Mucosa of descending colon (tissue), 3 donors: Measurements from ENCODE around the gene SH2D3A. TPM values are rescaled to one million over a fixed set of nuclear protein-coding genes. Genes with fewer than 3 reads are reported as not detected.
A peak's percentile ranks its signal among the peaks of the same experiment; 100 is the strongest.

Experiments
- ATAC-seq: fragments of 200-7000 bp; cut with Tn5 transposase; one replicate; pipeline ENCODE4 v1.9.1; 2020; ENCODE audit warnings: mild to moderate bottlenecking, moderate library complexity
- DNase-seq, 3 donors: peaks; one replicate each; pipeline ENCODE4 v3.0.0-alpha.2; 2020
- H3K36me3 ChIP-seq: fragments of 200-600 bp; one replicate; pipeline ENCODE4 v1.8.0; 2021; ENCODE audit warnings: low read depth, mild to moderate bottlenecking
- H3K4me1 ChIP-seq: fragments of 200-600 bp; one replicate; pipeline ENCODE4 v1.8.0; 2021; ENCODE audit warnings: low read depth, mild to moderate bottlenecking
- H3K4me3 ChIP-seq: fragments of 200-600 bp; one replicate; pipeline ENCODE4 v1.8.0; 2021; ENCODE audit warnings: mild to moderate bottlenecking
- H3K9me3 ChIP-seq: fragments of 200-600 bp; one replicate; pipeline ENCODE4 v1.8.0; 2021; ENCODE audit warnings: mild to moderate bottlenecking
- intact Hi-C, 2 donors: fragments of 100-400 bp; cut with DNase I in 1 of 2; cut with micrococcal nuclease in 1 of 2; formaldehyde crosslinking; loops; one replicate each; pipeline versions ENCODE4 v1.11.0 to v1.11.1; 2022; cut with DNase I, micrococcal nuclease
- total RNA-seq, 3 donors: library from RNA; stranded (reverse); fragmentation: NEBNext Ultra II Directional in 2 of 3; extraction: Animal tissue kit (Norgen Biotek cat#: 25700) in 2 of 3; gene quantifications; one replicate each; pipeline versions ENCODE4 v1.2.1 to v1.2.4, GENCODE V29; 2021 to 2023
- TF ChIP-seq, protein P1 (sequence below): fragments of 200-600 bp; IDR thresholded peaks from one replicate; pipeline ENCODE4 v1.8.0; 2022; ENCODE audit warnings: antibody characterized with exemption, mild to moderate bottlenecking
- donor health status: DM: no; HTN: no; CAD: no; lungs with moderate emphysema.
- donor health status: DM: no; HTN: no; CAD: no.
- donor health status: DM: no; HTN: yes; CAD: no.

The SH2D3A gene
- total RNA-seq, 3 donors from 2014 or later = 26.4 to 80.5 (median 40.5) TPM

DNA sequence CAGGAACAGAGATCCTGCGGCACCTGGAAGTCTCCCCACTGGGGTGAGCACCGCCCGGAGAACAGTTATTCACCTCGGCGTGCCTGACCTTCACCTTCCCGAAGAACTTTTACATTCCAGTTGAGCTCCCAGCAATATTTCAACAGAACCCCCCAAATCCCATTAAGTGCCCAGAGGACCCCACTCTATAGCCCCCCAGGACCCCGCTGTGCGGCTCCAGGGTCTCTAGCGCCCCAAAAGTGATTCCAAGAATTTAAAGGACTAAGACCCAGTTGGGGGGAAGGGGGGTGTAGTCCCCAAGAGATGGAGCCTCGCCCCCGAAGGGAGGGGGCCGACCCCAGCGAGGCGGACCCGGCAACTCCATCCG, 30.3 kb downstream of the SH2D3A start:
- TF ChIP-seq, protein P1, sequence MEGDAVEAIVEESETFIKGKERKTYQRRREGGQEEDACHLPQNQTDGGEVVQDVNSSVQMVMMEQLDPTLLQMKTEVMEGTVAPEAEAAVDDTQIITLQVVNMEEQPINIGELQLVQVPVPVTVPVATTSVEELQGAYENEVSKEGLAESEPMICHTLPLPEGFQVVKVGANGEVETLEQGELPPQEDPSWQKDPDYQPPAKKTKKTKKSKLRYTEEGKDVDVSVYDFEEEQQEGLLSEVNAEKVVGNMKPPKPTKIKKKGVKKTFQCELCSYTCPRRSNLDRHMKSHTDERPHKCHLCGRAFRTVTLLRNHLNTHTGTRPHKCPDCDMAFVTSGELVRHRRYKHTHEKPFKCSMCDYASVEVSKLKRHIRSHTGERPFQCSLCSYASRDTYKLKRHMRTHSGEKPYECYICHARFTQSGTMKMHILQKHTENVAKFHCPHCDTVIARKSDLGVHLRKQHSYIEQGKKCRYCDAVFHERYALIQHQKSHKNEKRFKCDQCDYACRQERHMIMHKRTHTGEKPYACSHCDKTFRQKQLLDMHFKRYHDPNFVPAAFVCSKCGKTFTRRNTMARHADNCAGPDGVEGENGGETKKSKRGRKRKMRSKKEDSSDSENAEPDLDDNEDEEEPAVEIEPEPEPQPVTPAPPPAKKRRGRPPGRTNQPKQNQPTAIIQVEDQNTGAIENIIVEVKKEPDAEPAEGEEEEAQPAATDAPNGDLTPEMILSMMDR = no peak
- DNase-seq (no peak), ATAC-seq (no peak)
- H3K9me3 ChIP-seq = no peaks in the 10 kb centered on the region
- peak overlapping the region; percentile 85 for H3K4me3 ChIP-seq
- intact Hi-C loops = no loop called here
- H3K4me1 ChIP-seq = peaks cover 29% of the 10 kb centered on the region
- H3K36me3 ChIP-seq = no peaks in the 10 kb centered on the region

DNA sequence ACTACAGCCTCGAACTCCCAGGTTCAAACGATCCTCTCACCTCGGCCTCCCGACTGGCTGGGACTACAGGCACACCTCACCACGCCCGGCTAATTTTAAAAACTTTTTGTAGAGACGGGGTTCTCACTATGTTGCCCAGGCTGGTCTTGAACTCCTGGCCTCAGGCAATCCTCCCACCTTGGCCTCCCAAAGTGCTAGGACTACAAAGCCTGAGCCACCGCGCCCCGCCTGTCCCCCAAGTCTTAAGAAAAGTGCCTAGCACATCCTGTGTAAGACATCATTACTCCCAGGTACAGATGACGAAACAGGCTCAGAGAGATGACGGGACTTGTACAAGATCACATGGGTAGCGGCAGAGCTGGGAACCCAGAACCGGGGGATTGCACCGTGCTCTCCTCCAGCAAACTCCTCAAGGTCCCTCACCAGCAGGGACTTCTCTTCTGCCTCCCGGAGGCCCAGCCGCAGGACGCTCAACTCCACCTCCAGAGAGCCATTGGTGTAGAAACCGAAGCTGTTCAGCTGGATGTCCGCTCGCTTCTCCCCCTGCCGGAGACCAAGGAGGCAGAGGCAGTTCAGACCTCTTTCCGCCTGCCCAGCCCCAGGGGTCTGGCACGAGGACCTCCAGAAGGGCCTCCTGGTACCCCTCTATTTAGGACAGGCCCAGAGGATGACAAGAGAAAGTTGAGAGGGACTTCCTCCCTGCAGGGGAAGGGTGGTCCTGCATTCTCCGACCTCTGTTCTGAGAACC, 30.9 kb downstream of the SH2D3A start:
- intact Hi-C loops = no loop called here

DNA sequence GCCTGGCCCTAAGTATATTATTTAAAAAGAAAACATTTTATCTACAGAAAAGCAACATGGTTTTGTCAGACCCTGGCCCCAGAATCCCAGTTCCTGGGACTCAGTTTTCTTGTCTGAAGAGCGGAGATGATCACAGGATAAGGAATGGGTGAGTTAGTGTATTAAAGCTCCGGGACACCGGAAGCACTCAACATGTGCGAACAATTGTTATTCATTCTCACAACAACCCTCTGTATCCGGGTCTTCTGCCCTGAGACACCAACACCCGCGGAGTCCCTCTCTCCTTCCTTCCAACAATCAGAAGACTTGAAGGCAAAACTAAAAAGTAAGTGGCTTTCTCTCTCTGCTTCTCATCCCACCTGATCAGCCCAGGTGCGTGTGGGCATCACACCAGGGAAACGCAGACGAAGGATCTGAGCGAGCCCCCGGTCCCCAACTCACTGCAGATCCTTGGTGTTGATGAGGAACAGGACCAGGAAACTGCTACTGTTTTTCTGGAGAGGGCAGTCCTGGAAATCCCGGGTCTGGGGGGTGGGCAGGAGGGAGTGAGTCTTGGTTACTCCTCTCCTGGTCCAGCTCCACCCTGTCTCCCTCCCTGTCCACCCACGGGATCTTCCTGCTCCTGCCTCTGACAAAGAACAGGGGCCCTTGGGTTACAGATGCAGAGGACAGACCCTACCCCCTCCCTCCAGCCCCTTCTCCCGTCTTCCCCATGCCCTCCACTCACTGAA, 31.9 kb downstream of the SH2D3A start:
- H3K4me3 ChIP-seq = no peak overlapping the region
- H3K9me3 ChIP-seq = no peaks in the 10 kb centered on the region
- intact Hi-C loops = no loop called here
- DNase-seq = peak in 2 of 3 donors; percentile 33 to 54
- ATAC-seq = no peak
- H3K4me1 ChIP-seq = peaks cover 19% of the 10 kb centered on the region
- H3K36me3 ChIP-seq = no peaks in the 10 kb centered on the region
- TF ChIP-seq, protein P1 = no peak

More for the DNA sequence above, 30.9 kb downstream of the SH2D3A start:
- no peaks in the 10 kb centered on the region for H3K36me3 ChIP-seq
- TF ChIP-seq, protein P1 = peak; percentile 46
- peak overlapping the region; percentile 85 for H3K4me3 ChIP-seq
- ATAC-seq = peak; percentile 21
- H3K9me3 ChIP-seq = no peaks in the 10 kb centered on the region
- DNase-seq = peak; percentile 81 to 89 (median 83)
- H3K4me1 ChIP-seq = peaks cover 24% of the 10 kb centered on the region

DNA sequence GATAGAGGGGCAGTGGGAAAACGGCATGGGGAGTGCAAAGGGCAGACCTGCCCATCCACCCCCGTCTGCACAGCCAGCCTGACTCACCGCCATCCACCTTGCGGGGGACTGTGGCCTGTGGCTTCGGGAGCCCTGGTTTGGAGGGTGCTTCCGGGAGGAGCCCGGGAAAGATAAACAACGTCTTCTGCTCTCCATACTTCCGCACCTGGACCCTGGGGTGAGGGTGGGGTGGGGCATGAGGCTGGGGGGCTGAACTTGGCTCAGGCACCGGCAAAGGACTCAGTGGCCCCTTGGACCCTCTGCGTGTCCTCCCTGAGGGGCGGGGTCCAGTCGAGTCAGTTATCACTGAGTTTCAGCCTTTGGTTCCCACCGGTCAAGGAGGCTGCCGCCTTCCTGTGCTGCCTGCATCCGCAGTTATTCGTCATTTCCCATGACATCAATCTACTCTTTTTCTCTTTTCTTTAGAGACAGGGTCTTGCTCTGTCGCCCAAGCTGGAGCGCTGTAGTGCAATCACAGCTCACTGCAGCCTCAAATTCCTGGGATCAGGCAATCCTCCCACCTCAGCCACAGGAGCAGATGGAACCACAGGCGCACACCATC, 33.0 kb downstream of the SH2D3A start:
- intact Hi-C loops = no loop called here
- Histone ChIP-seq H3K36me3 (no peaks in the 10 kb centered on the region), H3K4me3 (no peak overlapping the region), H3K9me3 (no peaks in the 10 kb centered on the region), H3K4me1 (peaks cover 26% of the 10 kb centered on the region)
- peak in 2 of 3 donors; percentile 24 to 51 for DNase-seq
- ATAC-seq = no peak
- TF ChIP-seq, protein P1 = no peak

DNA sequence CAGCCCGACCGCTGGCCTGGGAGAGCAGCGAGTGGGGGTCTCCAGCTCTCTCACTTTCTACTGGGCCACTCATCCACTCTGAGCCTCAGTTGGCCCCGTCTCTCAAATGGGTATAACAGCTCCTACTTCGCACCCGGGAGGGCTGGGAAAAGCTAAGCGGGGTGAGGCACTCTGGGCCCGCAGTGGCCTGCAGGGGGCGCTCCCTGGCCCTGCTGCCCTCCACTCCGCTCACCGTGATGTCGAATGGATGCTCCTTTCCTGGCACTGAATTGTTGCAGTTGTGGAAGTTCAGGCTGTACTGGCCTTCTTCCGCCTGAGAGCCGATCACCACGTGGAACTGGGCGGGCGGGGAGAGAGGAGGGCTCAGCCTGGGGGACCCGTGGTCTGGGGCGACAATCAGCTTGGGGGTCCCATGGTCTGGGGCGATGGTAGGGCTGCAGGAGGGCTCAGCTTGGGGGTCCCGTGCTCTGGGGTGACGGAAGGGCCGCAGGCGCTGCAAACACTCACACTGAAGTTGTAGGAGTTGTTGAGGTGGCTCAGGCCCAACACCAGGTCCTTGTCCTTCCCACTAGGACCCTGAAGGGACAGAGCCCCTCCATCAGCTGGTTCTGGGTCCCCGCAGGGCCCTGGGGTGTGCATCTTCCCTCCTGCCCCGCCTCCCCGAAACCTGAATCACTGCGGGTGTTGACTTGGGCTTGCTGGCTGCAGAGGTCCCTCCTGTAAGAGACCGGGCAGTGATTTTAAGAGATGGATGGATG, 33.7 kb downstream of the SH2D3A start:
- Histone ChIP-seq H3K4me1 (peaks cover 19% of the 10 kb centered on the region), H3K36me3 (no peaks in the 10 kb centered on the region), H3K9me3 (no peaks in the 10 kb centered on the region), H3K4me3 (no peak overlapping the region)
- intact Hi-C loops = no loop called here
- TF ChIP-seq, protein P1 = no peak
- DNase-seq (peak in 2 of 3 donors; percentile 34 to 53), ATAC-seq (no peak)
